Measurements from ENCODE around the gene PECR.

Gene PECR

DNA sequence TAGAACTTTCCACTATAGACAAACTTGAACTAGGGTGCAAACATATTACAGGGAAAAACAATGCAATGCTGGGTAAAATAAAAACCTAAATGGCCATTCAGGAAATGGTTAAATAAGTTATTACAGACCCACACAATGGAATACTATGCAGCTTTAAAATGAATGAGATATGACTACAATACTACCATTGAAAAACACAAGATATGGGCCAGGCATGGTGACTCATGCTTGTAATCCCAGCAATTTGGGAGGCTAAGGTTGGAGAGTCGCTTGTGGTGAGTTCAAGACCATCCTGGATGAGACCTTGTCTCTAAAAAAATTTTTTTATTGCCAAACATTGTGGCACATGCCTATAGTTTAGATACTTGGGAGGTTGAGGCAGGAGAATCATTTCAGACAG is 6.8 kb downstream of the PECR start:
- in situ Hi-C loops (cut with MboI; ENCODE audit: low pct_unique_long_range_greater_than_20kb, low sequenced_read_pairs, unreplicated experiment): no loop called here
- TF ChIP-seq, protein P1, sequence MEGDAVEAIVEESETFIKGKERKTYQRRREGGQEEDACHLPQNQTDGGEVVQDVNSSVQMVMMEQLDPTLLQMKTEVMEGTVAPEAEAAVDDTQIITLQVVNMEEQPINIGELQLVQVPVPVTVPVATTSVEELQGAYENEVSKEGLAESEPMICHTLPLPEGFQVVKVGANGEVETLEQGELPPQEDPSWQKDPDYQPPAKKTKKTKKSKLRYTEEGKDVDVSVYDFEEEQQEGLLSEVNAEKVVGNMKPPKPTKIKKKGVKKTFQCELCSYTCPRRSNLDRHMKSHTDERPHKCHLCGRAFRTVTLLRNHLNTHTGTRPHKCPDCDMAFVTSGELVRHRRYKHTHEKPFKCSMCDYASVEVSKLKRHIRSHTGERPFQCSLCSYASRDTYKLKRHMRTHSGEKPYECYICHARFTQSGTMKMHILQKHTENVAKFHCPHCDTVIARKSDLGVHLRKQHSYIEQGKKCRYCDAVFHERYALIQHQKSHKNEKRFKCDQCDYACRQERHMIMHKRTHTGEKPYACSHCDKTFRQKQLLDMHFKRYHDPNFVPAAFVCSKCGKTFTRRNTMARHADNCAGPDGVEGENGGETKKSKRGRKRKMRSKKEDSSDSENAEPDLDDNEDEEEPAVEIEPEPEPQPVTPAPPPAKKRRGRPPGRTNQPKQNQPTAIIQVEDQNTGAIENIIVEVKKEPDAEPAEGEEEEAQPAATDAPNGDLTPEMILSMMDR (IDR thresholded peaks at IDR 0.05; ENCODE audit: extremely low read depth, insufficient read depth, missing control alignments): no peak
- no peak for DNase-seq (ENCODE audit: low spot score)

DNA sequence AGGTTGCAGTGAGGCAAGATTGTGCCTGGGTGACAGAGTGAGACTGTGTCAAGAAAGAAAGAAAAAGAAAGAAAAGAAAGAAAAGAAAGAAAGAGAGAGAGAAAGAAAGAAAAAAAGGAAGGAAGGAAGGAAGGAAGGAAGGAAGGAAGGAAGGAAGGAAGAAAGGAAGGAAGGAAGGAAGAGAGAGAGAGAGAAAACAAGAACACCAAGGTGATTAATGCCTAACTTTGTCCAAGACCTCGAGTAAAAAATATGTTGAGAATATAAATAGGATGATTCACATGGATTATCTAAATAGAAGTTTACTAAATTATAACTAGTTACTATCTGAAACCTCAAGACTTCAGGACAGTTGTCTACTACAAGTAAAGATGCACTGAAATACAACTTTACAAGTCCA is 7.2 kb downstream of the PECR start:
- DNase-seq (ENCODE audit: low spot score): no peak
- TF ChIP-seq, protein P1 (IDR thresholded peaks at IDR 0.05; ENCODE audit: extremely low read depth, insufficient read depth, missing control alignments): no peak
- in situ Hi-C loops (cut with MboI; ENCODE audit: low pct_unique_long_range_greater_than_20kb, low sequenced_read_pairs, unreplicated experiment): no loop called here

DNA sequence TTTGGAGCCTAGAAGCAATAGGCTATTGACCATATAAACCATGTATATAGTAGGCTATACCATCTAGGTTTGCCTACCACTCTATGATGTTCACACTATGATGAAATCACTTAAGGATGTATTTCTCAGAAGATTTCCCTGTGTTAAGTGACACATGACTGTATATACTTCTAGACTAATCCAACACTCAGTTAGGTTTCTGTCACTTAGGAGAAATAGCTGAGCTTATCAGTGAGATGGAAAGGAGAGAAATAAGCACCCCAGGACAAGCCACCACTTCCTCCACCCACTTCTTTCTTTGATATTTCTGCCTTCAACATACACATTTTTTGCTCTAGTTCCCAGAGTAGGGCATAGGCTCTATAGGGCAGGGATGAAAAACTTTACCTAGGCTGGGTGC is 7.8 kb downstream of the PECR start:
- TF ChIP-seq, protein P1 (IDR thresholded peaks at IDR 0.05; ENCODE audit: extremely low read depth, insufficient read depth, missing control alignments): no peak
- in situ Hi-C loops (cut with MboI; ENCODE audit: low pct_unique_long_range_greater_than_20kb, low sequenced_read_pairs, unreplicated experiment): no loop called here
- no peak for DNase-seq (ENCODE audit: low spot score)

DNA sequence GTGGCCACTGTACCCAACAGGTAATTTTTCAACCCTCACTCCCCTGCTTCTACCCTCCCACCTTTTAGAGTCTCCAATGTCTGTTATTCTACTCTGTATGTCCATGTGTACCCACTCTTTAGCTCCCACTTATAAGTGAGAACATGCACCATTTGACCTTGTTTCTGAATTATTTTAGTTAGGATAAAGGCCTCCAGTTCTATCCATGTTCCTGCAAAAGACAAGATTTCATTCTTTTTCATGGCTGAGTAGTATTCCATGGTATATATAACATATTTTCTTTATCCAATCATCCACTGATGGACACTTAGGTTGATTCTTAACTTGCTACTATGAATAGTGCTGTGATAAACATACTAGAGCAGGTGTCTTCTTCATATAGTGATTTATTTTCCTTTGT is 9.1 kb downstream of the PECR start:
- no peak for DNase-seq (ENCODE audit: low spot score)
- TF ChIP-seq, protein P1 (IDR thresholded peaks at IDR 0.05; ENCODE audit: extremely low read depth, insufficient read depth, missing control alignments): no peak
- in situ Hi-C loops (cut with MboI; ENCODE audit: low pct_unique_long_range_greater_than_20kb, low sequenced_read_pairs, unreplicated experiment): no loop called here

DNA sequence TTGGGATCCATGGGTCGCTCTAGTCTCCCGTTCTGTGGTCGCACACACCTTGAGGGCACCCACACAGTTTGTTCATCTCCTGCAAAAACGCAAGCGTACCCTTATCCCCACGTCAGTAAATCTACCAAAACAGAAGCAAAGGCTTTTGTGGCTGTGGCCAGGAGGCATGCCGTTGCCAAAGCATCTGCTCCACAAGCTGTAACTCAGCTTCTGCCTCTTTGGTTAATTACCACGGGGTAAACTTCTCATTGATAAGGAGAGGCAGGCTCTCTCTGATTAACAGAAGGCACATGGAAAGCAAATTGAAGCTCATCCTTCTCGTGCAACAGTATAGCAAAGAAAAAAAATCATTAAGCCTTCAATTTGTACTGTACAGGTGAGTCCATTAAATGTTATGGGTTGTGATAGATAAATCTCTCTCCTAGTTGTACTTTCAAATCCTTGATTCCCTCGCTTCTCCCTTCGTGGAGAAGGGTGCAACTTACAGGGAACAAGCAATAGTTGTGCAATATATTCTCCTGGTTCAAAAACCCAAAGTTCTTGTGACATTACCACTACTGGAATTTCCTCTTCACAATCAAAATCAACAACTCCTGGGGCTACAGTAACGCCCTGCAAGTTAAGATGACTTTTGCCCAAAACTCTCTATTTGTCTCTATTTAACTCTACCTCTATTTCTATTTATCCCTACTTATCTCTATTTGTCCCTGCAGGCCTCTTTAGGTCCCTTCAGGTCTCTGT is 10.3 kb downstream of the PECR start:
- in situ Hi-C loops (cut with MboI; ENCODE audit: low pct_unique_long_range_greater_than_20kb, low sequenced_read_pairs, unreplicated experiment): no loop called here

DNA sequence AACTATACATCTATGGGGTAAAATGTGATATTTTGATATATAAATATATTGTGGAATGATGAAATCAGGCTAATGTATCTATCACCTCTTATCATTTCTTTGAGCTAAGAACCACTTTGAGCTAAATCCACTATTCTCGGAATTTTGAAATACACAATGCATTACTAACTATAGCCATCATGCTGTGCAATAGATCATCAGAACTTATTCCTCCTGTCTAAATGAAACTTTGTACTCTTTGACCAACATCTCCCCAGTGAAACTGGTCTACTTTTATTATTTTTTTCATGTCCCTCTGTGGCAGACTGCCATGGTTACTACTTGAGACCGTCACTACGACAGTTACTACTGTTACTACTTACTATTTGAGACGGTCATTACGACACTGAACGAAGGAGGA is 11.4 kb downstream of the PECR start:
- DNase-seq (ENCODE audit: low spot score): no peak
- TF ChIP-seq, protein P1 (IDR thresholded peaks at IDR 0.05; ENCODE audit: extremely low read depth, insufficient read depth, missing control alignments): no peak
- in situ Hi-C loops (cut with MboI; ENCODE audit: low pct_unique_long_range_greater_than_20kb, low sequenced_read_pairs, unreplicated experiment): no loop called here

More for the DNA sequence above, 10.3 kb downstream of the PECR start:
- TF ChIP-seq, protein P1 (IDR thresholded peaks at IDR 0.05; ENCODE audit: extremely low read depth, insufficient read depth, missing control alignments): no peak
- no peak for DNase-seq (ENCODE audit: low spot score)
